Renal cortex interstitium (tissue), 11 donors: ENCODE data around the gene TARS2. TPM values are rescaled to one million over a fixed set of nuclear protein-coding genes. Genes with fewer than 3 reads are reported as not detected.
A peak's percentile ranks its signal among the peaks of the same experiment; 100 is the strongest.

Source experiments
- DNase-seq, 11 donors: peaks; one replicate each; pipeline ENCODE4 v3.0.0-alpha.2; 2013; ENCODE audit warnings: low read depth in 9 of 11, low spot score in 4 of 11; ENCODE audit errors: extremely low read depth in 1 of 11
- polyA plus RNA-seq, 3 donors: library from polyadenylated mRNA; unstranded; fragments of 120-200 nt; gene quantifications; one replicate each; pipeline ENCODE4 v1.2.1, GENCODE V29; 2013; ENCODE audit not compliant: insufficient read length in 3 of 3

Gene TARS2
- polyA plus RNA-seq, 3 donors = 22.5 to 29.4 (median 23.1) TPM

GRCh38 chr1:150484861-150485260 is 2.4 kb upstream of the TARS2 start:
- no peak for DNase-seq

- no peak for DNase-seq
These were observed 520 bp downstream of the TARS2 start for GRCh38 chr1:150487763-150488115.

DNA sequence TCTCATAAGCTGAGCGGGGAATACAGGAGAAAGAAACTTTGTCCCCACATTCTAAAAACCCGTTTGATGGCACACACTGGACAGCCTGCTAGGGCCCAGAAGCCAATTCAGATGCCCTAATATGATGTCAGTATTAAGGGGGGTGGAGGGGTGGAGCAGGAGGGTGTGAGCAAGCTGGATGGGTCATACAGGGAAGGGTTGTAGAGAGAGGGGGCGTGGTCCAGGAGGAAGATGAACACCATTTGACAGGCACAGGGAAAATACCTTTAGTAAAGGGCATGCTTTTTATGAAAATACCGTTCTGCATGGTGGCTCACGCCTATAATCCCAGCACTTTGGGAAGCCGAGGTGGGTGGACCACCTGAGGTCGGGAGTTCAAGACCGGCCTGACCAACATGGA is 6.0 kb downstream of the TARS2 start:
- DNase-seq = no peak

GRCh38 chr1:150498342-150498741 is 11.1 kb downstream of the TARS2 start:
- no peak for DNase-seq

- no peak for DNase-seq
These were observed 18.2 kb downstream of the TARS2 start for GRCh38 chr1:150505431-150505830.

GRCh38 chr1:150507912-150508864 is 21.0 kb downstream of the TARS2 start, which contains the start of gene ECM1:
TSS of gene ECM1 (plus strand) at chr1:150508109. CDS start at chr1:150508210, 101 bp downstream.
- no peak for DNase-seq

GRCh38 chr1:150508982-150509381 is 21.8 kb downstream of the TARS2 start:
- DNase-seq = no peak

- no peak for DNase-seq
These were observed 24.3 kb downstream of the TARS2 start for GRCh38 chr1:150511551-150511950.

DNA sequence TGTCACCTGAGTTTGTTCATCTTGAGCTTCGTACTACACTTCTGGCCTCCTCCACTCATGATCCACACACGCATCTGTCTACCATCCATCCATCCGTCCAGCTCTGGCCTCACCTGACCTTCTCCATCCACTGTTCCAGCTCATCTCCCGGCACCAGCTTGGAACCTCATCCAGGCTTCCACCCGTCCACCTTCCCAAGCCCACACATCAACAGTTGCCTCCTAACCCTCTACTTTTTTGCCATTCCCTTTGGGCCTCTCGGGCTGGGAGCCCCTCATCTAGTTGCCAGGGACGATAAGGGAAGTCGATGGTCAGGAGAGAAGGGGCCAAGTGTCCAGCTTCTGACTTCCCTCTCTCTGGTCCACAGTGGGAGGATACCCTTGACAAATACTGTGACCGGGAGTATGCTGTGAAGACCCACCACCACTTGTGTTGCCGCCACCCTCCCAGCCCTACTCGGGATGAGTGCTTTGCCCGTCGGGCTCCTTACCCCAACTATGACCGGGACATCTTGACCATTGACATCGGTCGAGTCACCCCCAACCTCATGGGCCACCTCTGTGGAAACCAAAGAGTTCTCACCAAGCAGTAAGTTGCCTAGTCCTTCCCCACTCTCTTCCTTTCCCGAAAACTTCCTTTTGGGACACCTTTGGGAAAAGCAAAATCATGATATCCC is 24.9 kb downstream of the TARS2 start:
- DNase-seq = no peak

DNA sequence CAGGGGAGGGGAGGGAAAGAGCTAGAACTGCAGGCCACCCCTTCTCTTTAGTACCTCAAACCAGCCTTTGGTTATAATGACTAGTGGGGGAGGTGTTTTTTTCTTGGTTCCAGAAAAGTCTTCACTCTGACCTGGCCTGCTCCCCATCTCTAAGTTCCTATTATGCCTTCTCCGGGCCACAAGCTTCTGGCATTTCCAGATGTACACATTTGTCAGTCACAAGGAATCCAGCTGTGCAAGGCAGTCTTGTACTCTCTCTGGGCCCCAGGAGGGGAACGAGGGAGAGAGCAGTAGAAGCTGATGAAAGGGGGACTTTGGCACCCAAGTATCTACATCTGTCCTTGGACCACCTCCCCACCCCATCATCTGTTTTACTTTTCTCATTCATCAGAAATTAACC is 25.6 kb downstream of the TARS2 start:
- no peak for DNase-seq

- DNase-seq = no peak
These were observed 26.2 kb downstream of the TARS2 start for GRCh38 chr1:150513351-150513791.

GRCh38 chr1:150514260-150514659 is 27.0 kb downstream of the TARS2 start:
- DNase-seq = no peak

DNA sequence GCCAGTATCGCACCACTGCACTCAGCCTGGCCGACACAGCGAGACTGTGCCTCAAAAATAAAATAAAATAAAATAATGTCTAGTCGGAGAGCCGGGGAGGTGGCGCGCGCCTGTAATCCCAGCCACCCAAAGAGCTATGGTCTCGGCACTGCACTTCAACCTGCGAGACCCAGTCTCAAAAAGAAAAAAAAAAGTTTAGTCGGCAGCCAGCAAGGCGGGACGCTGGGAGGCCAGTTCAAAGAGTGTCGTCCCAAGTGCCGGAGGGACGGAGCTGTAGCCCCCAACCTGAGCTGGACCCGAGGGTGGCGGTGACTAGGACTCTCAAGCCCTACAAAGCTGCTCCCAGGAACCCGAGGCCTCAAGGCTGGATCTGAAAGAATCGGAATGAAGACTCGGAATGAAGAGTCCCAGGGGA is 27.7 kb downstream of the TARS2 start:
- no peak for DNase-seq

- DNase-seq = peak; percentile 85 to 94 (median 92)
These were observed 28.3 kb downstream of the TARS2 start, which contains the start of gene FALEC for GRCh38 chr1:150515328-150516049. TSS of gene FALEC (plus strand) at chr1:150515752.

DNA sequence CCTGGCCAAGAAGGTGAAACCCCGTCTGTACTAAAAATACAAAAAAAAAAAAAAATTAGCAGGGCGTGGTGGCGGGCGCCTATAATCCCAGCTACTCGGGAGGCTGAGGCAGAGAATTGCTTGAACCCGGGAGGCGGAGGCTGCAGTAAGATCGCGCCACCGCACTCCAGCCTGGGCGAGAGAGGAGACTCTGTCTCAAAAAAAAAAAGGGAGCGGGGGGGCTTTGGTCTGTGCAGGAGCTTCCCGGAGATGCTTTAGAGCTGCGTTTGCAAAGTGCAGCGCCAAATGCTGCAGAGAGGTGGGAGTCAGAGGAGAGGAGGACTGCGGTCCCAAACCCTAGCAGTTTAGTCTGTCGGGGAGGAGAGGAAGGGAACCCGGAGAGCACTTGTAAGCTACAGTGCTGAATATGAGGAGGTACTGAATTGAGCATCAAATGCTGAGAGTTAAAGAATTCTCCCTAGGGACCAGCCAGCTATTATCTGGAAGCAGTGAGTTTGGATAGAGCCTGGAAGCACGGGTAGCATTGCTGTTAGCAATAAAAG is 28.9 kb downstream of the TARS2 start:
- DNase-seq = no peak

GRCh38 chr1:150516616-150517015 is 29.4 kb downstream of the TARS2 start:
- no peak for DNase-seq

DNA sequence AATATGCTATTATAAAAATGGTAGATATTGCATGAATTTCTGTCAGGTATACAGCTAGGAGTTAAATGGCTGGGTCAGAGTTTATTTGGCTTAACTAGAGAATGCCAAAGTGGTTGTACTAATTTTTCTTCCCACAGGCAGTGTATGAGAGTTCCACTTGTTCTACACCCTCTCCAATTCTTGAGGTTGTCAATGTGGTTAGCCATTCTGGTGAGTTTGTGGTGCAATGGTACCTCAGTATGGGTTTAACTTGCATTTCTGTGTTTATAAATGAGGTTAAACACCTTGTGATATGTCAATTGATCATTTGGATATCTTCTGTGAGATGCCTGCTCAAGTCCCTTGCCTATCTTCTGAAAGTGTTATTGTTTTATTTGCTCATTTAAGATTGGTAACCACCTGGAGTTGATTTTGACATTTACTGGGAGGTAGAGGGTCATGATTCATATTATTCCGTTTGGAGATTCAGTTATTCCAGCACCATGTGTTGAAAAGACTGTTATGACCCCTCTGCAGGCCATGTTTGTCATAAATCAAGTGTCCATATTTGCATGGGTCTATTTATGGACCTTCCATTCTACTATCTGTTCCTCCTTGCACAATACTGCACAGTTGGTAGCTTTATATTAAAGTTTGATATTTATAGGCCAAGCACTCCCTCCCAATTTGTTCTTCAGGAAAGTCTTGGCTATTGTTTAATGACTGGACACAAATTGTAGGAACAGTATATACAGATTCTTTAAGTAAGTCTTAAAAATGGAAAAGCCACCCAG is 34.2 kb downstream of the TARS2 start:
- DNase-seq = no peak

- DNase-seq = no peak
These were observed 38.1 kb downstream of the TARS2 start for GRCh38 chr1:150525348-150525747.

- DNase-seq = no peak
These were observed 41.0 kb downstream of the TARS2 start for GRCh38 chr1:150528196-150528595.
